ENCODE measurements around the gene KCNQ1.

Gene KCNQ1

GRCh38 chr11:2776351-2777061, 331.7 kb downstream of the KCNQ1 start:
- peak; percentile 18 for DNase-seq

- DNase-seq, result peak; percentile 10
These were observed 332.6 kb downstream of the KCNQ1 start for GRCh38 chr11:2777386-2777785.

- peak; percentile 18 for DNase-seq
These were observed 333.2 kb downstream of the KCNQ1 start for GRCh38 chr11:2777871-2778629.

- DNase-seq, result peak; percentile 14
These were observed 334.1 kb downstream of the KCNQ1 start for GRCh38 chr11:2778630-2779498.

- DNase-seq, result no peak
These were observed 334.7 kb downstream of the KCNQ1 start for GRCh38 chr11:2779499-2779980.

GRCh38 chr11:2779981-2780849, 335.4 kb downstream of the KCNQ1 start:
- peak; percentile 20 for DNase-seq

GRCh38 chr11:2780850-2781407, 336.1 kb downstream of the KCNQ1 start:
- DNase-seq, result no peak

GRCh38 chr11:2781408-2782274, 336.8 kb downstream of the KCNQ1 start:
- peak; percentile 12 for DNase-seq

- no peak for DNase-seq
These were observed 338.0 kb downstream of the KCNQ1 start for GRCh38 chr11:2782769-2783168.

- no peak for DNase-seq
These were observed 338.8 kb downstream of the KCNQ1 start for GRCh38 chr11:2783536-2784082.

GRCh38 chr11:2787816-2788167, 343.0 kb downstream of the KCNQ1 start:
- peak; percentile 19 for DNase-seq

- DNase-seq, result peak; percentile 10
These were observed 343.6 kb downstream of the KCNQ1 start for GRCh38 chr11:2788168-2789071.

GRCh38 chr11:2789331-2789730, 344.5 kb downstream of the KCNQ1 start:
- peak; percentile 9 for DNase-seq

GRCh38 chr11:2789791-2790567, 345.2 kb downstream of the KCNQ1 start:
- peak; percentile 9 for DNase-seq

- DNase-seq, result no peak
These were observed 345.7 kb downstream of the KCNQ1 start for GRCh38 chr11:2790568-2790921.

- no peak for DNase-seq
These were observed 346.3 kb downstream of the KCNQ1 start for GRCh38 chr11:2791139-2791520.

GRCh38 chr11:2791521-2792380, 346.9 kb downstream of the KCNQ1 start:
- DNase-seq, result peak; percentile 39

All from stimulated activated CD8-positive, alpha-beta memory T cell treated with anti-CD3 and anti-CD28 coated beads, Interleukin-4, amount 100 ng/mL, for 48 hours (primary cell).